Measurements from ENCODE around the gene AGAP2.
"Not testable (repeated sequence)": the region's sequence is repeated elsewhere in the genome, so short reads cannot be mapped to it uniquely, and the experiment has no call there.

AGAP2 gene

DNA sequence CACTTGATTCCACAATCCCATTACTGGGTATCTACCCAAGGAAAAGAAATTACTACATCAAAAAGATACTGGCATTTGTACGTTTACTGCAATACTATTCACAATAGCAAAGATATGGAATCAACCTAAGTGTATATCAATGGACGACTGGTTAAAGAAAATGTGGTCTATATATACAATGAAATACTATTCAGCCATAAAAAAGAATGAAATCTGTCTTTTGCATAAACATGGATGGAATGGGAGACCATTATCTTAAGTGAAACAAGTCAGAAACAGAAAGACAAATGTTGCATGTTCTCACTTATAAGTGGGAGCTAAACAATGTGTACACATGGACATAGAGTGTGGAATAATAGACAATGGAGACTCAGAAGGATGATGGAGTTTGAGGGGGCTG, 49.6 kb downstream of the AGAP2 start:
- Histone ChIP-seq H3K4me3 (ENCODE audit: low read depth, low read length) (no peak overlapping the region), H3K27me3 (ENCODE audit: insufficient read depth, low read depth, severe bottlenecking) (no peaks in the 10 kb centered on the region), H3K27ac (no peak overlapping the region), H3K9me3 (ENCODE audit: severe bottlenecking) (peaks cover 2% of the 10 kb centered on the region), H3K36me3 (no peaks in the 10 kb centered on the region)
- no peak for DNase-seq
- TF ChIP-seq, protein P1, sequence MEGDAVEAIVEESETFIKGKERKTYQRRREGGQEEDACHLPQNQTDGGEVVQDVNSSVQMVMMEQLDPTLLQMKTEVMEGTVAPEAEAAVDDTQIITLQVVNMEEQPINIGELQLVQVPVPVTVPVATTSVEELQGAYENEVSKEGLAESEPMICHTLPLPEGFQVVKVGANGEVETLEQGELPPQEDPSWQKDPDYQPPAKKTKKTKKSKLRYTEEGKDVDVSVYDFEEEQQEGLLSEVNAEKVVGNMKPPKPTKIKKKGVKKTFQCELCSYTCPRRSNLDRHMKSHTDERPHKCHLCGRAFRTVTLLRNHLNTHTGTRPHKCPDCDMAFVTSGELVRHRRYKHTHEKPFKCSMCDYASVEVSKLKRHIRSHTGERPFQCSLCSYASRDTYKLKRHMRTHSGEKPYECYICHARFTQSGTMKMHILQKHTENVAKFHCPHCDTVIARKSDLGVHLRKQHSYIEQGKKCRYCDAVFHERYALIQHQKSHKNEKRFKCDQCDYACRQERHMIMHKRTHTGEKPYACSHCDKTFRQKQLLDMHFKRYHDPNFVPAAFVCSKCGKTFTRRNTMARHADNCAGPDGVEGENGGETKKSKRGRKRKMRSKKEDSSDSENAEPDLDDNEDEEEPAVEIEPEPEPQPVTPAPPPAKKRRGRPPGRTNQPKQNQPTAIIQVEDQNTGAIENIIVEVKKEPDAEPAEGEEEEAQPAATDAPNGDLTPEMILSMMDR (IDR thresholded peaks at IDR 0.05; ENCODE audit: low read depth, low read length), result no peak

DNA sequence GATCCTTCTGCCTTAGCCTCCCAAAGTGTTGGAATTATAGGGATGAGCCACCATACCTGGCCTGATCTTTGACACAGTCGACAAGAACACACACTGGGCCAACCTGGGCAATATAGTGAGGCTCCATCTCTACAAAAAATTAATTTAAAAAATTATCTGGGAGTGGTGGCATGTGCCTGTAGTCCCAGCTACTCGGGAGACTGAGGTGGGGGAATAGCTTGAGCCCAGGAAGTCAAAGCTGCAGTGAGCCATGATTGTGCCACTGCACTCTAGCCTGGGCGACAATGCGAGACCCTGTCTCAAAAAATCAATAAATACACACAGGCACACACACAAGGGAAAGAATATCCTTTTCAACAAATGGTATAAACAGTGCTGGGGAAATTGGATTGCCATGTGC, 50.7 kb downstream of the AGAP2 start:
- Histone ChIP-seq H3K36me3 (no peaks in the 10 kb centered on the region), H3K27me3 (ENCODE audit: insufficient read depth, low read depth, severe bottlenecking) (no peaks in the 10 kb centered on the region), H3K4me3 (ENCODE audit: low read depth, low read length) (no peak overlapping the region), H3K9me3 (ENCODE audit: severe bottlenecking) (peaks cover 2% of the 10 kb centered on the region), H3K27ac (no peak overlapping the region)
- no peak for DNase-seq
- TF ChIP-seq, protein P1 (IDR thresholded peaks at IDR 0.05; ENCODE audit: low read depth, low read length), result no peak

DNA sequence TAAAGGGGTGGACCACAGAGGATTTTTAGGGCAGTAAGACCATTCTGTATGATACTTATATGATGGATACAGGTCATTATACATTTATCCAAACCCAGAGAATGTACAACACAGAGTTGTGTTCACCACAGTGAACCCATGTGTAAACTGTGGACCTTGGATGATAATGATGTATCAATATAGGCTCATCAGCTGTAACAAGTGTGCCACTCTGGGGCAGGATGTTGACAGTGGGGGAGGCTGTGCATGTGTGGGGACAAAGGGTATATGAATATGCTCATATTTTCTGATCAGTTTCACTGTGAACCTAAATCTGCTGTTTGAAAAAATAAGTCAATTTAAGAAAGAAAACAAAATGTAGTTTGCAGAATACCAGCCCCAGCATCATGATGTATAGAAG, 58.8 kb downstream of the AGAP2 start:
- no peak for DNase-seq
- Histone ChIP-seq H3K27ac (no peak overlapping the region), H3K27me3 (ENCODE audit: insufficient read depth, low read depth, severe bottlenecking) (no peaks in the 10 kb centered on the region), H3K9me3 (ENCODE audit: severe bottlenecking) (no peaks in the 10 kb centered on the region), H3K4me3 (ENCODE audit: low read depth, low read length) (no peak overlapping the region), H3K36me3 (no peaks in the 10 kb centered on the region)
- TF ChIP-seq, protein P1 (IDR thresholded peaks at IDR 0.05; ENCODE audit: low read depth, low read length), result no peak

DNA sequence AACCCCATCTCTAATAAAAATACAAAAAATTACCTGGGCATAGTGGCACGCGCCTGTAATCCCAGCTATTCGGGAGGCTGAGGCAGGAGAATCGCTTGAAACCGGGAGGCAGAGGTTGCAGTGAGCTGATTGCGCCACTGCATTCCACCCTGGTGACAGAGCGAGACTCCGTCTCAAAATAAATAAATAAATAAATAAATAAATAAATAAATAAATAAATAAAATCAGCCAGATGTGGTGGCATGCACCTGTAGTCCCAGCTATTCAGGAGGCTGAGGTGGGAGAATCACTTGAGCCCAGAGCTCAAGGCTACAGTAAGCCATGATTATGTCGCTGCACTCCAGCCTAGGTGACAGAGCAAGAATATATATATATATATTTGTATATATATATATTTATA, 60.6 kb downstream of the AGAP2 start:
- not testable (repeated sequence) for H3K4me3 ChIP-seq (ENCODE audit: low read depth, low read length); H3K27ac ChIP-seq; H3K27me3 ChIP-seq (ENCODE audit: insufficient read depth, low read depth, severe bottlenecking); H3K36me3 ChIP-seq; DNase-seq; H3K9me3 ChIP-seq (ENCODE audit: severe bottlenecking)

DNA sequence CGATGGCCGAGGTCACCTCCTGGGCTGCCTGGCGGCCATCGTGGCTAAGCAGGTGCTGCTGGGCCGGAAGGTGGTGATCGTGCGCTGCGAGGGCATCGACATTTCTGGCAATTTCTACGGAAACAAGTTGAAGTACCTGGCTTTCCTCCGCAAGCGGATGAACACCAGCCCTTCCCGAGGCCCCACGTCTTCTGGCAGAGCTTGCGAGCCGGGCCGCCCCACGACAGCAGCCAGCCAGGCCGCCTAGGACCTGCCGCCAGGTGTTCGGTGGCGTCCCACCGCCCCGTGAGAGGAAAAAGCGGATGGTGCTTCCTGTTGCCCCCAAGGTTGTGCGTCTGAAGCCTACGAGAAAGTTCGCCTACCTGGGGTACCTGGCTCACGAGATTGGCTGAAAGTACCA, 63.9 kb downstream of the AGAP2 start:
- TF ChIP-seq, protein P1 (IDR thresholded peaks at IDR 0.05; ENCODE audit: low read depth, low read length), result no peak
- no peak overlapping the region for H3K4me3 ChIP-seq (ENCODE audit: low read depth, low read length)
- no peaks in the 10 kb centered on the region for H3K9me3 ChIP-seq (ENCODE audit: severe bottlenecking)
- no peak for DNase-seq
- no peaks in the 10 kb centered on the region for H3K27me3 ChIP-seq (ENCODE audit: insufficient read depth, low read depth, severe bottlenecking)
- no peak overlapping the region for H3K27ac ChIP-seq
- H3K36me3 ChIP-seq, result no peaks in the 10 kb centered on the region

Measured in WERI-Rb-1 (cell line).